ENCODE measurements around the gene RRP8.

- TF ChIP-seq CTCF (IDR thresholded peaks at IDR 0.05) (no peak), POLR2AphosphoS5 (IDR thresholded peaks at IDR 0.05) (peak in 1 of 2 donors; percentile 44), EP300 (IDR thresholded peaks at IDR 0.05) (no peak), POLR2A (IDR thresholded peaks at IDR 0.05) (peak in 1 of 4 donors; percentile 12)
These were observed 738 bp upstream of the RRP8 start for GRCh38 chr11:6604081-6604626.

Measured in upper lobe of left lung (tissue), 4 donors.